Stimulated activated CD4-positive, alpha-beta T cell treated with anti-CD3 and anti-CD28 coated beads, Interleukin-1b, Interleukin-23, amount 100 ng/mL, for 24 hours (primary cell): ENCODE measurements around the gene PDS5B.
"Not testable (repeated sequence)": the region's sequence is repeated elsewhere in the genome, so short reads cannot be mapped to it uniquely, and the experiment has no call there.

Experiments used
- DNase-seq, 4 experiments: peaks; one replicate each; pipeline ENCODE4 v3.0.0-alpha.2; 2020; ENCODE audit warnings: low read depth in 4 of 4, low spot score in 1 of 4

PDS5B gene

GRCh38 chr13:32586080-32586900 lies at the start of gene PDS5B:
TSS of gene PDS5B (plus strand) at chr13:32586452. CDS start at chr13:32648773, 62,321 bp downstream.
- DNase-seq = peak; percentile 83 to 95 (median 88)

- DNase-seq = peak in 3 of 4 experiments; percentile 5 to 14 (median 12)
Measured at GRCh38 chr13:32537580-32538142, 48.6 kb upstream of the PDS5B start.

GRCh38 chr13:32538143-32538620 lies 48.1 kb upstream of the PDS5B start:
- DNase-seq = peak in 2 of 4 experiments; percentile 12 to 21

- peak; percentile 66 to 84 (median 81) for DNase-seq
Measured at GRCh38 chr13:32538621-32539246, 47.5 kb upstream of the PDS5B start, which contains the start of gene N4BP2L2. TSS of gene N4BP2L2 (minus strand) at chr13:32538795. CDS start at chr13:32537027, 1,768 bp downstream.

GRCh38 chr13:32542221-32542620 lies 44.0 kb upstream of the PDS5B start:
- DNase-seq = no peak

GRCh38 chr13:32545083-32545482 lies 41.2 kb upstream of the PDS5B start:
- no peak for DNase-seq

GRCh38 chr13:32548837-32549236 lies 37.4 kb upstream of the PDS5B start:
- DNase-seq = no peak

GRCh38 chr13:32549788-32550187 lies 36.5 kb upstream of the PDS5B start:
- no peak for DNase-seq

- DNase-seq = no peak
Measured at GRCh38 chr13:32553720-32554119, 32.5 kb upstream of the PDS5B start.

GRCh38 chr13:32555613-32556012 lies 30.6 kb upstream of the PDS5B start:
- no peak for DNase-seq

- DNase-seq = not testable (repeated sequence)
Measured at GRCh38 chr13:32560842-32561241, 25.4 kb upstream of the PDS5B start.

- not testable (repeated sequence) for DNase-seq
Measured at GRCh38 chr13:32575687-32576086, 10.6 kb upstream of the PDS5B start.

- no peak for DNase-seq
Measured at GRCh38 chr13:32577032-32577431, 9.2 kb upstream of the PDS5B start.

- DNase-seq = no peak
Measured at GRCh38 chr13:32581177-32581786, 5.0 kb upstream of the PDS5B start.

GRCh38 chr13:32582281-32582680 lies 4.0 kb upstream of the PDS5B start:
- no peak for DNase-seq

- DNase-seq = no peak
Measured at GRCh38 chr13:32582991-32583390, 3.3 kb upstream of the PDS5B start.

GRCh38 chr13:32585550-32586079 lies 637 bp upstream of the PDS5B start:
- no peak for DNase-seq

GRCh38 chr13:32587011-32587810 lies 959 bp downstream of the PDS5B start:
- peak in 3 of 4 experiments; percentile 26 to 53 (median 36) for DNase-seq

GRCh38 chr13:32587811-32588170 lies 1.5 kb downstream of the PDS5B start:
- DNase-seq = no peak

- no peak for DNase-seq
Measured at GRCh38 chr13:32588736-32589135, 2.5 kb downstream of the PDS5B start.
